T-helper 9 cell (primary cell): ENCODE results near the gene IKBIP.
A peak's percentile ranks its signal among the peaks of the same experiment; 100 is the strongest.
"Not testable (repeated sequence)": the region's sequence is repeated elsewhere in the genome, so short reads cannot be mapped to it uniquely, and the experiment has no call there.

Experiments used
- DNase-seq: peaks from one replicate; pipeline ENCODE4 v3.0.0-alpha.2; 2020

The IKBIP gene

DNA sequence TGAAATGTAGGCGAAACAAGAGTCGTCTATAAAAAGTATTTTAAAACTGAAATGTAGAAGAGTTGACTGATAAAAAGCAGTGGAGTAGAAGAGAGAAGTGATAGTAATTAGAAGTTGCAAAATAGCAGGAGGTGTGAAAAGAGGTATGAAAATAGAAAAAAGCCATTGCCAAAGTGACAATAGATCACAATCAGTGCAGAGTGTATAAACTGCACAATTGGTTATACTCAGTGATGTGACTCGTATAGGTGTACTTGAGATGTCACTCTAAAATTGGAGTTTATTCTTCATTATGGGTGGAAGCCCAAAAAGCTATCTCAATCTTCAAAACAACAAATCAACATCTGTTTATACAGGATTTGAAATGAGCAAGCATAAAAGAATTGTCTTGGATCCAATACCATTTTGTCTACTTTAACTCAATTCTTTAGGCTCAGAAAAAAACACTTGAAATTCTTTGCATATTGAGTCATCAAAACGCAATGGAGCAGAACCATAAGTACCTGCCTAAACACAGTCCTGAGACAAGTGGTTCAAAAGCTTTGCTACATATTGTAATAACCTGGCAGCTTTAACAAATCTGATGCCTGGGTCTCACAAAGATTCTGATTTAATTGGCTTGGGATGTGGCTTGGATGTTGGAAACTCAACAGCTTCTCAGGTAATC lies 8.8 kb downstream of the IKBIP start:
- no peak for DNase-seq

DNA sequence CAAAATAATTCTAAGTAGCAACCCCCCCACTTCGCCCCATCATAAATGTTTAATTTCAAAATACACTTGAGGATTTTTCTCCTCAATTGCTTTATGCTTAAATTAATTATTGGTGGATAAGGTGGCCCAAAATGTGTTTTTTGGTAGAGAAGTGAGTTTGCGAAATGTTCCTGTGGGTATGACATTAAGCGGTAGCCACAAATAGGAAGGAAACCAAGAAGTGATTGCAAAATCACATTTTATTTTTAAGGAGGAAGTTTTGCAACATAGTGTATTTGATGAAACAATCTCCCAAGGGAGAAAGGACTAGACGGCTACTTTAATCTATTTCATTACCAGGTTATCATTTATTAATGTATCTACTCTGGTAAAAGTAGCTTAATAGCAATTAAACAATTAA lies 25.6 kb downstream of the IKBIP start:
- DNase-seq, result no peak

DNA sequence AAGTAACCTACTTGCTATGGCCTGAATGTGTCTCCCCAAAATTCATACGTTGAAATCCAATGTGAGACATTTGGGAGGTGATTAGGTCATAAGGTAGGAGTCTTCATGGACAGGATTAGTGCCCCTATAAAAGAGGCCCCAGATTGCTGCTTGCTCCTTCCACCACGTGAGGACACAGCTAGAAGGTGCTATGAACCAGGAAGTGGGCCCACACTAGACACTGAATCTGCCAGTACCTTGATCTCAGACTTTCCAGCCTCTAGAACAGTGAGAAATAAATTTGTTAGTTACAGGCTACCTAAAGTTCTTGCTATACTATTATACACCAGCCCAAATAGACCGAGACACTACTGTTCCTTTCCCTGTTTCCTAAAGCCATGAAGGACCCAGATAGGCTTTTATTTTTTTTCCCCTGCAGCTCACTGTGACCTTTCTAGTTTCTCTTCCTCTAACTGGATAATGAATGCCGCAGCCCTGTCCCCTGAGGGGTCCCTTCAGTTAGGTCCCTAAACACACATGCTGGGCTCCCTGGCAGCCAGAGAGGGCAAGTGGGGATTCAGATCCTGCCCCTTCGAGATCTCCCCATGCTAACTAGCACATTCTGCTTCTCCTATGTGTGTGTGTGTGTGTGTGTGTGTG lies 31.8 kb downstream of the IKBIP start:
- DNase-seq, result no peak

DNA sequence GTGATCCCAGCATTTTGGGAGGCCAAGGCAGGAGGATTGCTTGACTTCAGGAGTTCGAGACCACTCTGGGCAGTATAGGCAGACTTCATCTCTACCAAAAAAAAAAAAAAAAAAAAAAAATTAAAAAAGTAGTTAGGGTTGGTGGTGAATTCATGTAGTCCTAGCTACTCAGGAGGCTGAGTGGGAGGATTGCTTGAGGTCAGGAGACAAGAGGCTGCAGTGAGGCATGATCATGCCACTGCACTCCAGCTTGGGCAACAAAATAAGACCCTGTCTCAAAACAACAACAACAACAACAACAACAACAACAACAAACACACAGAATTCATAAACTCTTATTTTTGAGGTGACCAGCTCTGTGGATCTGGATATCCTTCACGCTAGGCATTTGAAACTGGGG lies 34.0 kb downstream of the IKBIP start:
- DNase-seq, result no peak

DNA sequence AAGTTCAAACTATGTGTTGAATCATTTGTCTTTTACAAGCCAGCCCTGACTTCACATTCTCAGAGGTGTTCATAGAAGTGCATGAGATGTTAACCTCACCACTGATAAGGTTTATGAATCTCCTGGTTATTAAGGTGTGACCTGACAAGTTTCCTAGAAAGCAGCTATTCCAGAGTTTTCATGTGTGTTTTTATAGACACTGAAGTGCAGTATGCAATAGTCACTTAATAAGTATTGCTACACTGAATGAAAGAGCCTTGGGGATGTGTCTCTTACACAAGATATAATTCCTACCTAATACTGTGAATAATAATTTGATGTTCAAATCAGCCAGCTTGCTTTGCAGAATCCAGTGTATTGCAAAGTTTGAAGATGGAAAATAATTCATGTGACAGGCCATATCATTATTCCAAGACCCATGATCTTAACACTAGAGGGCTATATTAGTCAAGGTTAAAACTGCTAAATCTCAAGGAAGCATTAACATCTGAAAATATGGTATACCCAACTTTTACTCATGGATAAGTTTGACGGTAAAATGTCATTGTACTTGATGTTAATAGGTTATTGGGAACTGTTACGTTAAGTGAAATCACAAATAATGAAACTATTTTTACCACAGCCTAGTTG lies 38.1 kb downstream of the IKBIP start:
- DNase-seq, result no peak

DNA sequence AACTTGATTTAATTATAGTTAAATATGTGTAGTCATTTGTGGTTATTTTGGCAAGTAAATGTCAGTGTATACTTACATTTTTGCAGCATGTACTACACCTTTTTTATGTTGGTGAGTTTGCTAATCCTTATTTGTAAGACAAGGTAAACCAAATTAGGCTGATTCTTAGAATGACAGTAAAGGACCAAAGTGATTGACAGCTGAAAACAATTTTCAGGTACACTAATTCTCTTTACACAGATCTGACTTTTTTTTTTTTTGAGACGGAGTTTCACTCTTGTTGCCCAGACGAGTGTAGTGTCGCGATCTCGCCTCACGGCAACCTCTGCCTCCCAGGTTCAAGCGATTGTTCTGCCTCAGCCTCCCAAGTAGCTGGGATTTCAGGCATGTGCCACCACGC lies 42.7 kb downstream of the IKBIP start:
- DNase-seq, result no peak

DNA sequence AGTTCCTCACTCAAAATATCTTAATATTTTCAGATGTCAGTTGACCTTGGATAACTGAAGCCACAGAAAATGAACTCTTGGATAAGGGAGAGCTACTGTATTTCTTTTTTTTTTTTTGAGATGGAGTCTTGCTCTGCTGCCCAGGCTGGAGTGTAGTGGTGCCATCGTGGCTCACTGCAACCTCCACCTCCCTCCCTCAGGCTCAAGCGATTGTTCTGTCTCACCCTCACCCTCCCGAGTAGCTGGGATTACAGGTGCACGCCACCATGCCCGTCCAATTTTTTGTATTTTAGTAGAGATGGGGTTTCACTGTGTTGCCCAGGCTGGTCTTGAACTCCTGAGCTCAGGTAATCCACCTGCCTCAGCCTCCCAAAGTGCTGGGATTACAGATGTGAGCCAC lies 47.3 kb downstream of the IKBIP start:
- DNase-seq, result not testable (repeated sequence)

DNA sequence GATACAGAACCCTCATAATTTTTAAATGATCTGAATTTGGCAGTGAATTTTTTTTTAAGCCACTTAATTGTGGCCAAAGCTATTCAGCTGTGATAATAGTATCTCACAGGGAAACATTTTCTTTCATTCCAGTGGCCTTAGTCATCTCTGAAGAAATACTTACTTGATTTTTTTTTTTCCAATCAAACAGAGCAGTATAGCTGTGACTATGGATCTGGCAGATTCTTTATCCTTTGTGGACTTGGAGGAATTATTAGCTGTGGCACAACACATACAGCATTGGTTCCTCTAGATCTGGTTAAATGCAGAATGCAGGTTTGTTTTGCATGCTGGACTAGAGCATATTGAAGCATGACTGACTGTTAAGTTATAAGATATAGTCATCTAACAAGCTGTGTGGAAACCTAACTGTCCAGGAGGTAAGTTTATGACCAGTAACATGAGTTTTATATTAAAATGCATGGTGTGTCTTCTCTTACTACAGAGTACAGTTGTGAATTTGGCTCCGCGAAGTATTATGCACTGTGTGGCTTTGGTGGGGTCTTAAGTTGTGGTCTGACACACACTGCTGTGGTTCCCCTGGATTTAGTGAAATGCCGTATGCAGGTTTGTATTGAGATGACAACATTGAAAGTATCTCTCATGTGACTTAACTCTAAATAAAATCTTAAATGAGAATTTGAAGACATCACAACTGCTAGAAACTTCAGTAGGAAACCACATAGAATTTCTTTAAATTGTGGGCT lies 49.2 kb downstream of the IKBIP start:
- DNase-seq, result no peak

DNA sequence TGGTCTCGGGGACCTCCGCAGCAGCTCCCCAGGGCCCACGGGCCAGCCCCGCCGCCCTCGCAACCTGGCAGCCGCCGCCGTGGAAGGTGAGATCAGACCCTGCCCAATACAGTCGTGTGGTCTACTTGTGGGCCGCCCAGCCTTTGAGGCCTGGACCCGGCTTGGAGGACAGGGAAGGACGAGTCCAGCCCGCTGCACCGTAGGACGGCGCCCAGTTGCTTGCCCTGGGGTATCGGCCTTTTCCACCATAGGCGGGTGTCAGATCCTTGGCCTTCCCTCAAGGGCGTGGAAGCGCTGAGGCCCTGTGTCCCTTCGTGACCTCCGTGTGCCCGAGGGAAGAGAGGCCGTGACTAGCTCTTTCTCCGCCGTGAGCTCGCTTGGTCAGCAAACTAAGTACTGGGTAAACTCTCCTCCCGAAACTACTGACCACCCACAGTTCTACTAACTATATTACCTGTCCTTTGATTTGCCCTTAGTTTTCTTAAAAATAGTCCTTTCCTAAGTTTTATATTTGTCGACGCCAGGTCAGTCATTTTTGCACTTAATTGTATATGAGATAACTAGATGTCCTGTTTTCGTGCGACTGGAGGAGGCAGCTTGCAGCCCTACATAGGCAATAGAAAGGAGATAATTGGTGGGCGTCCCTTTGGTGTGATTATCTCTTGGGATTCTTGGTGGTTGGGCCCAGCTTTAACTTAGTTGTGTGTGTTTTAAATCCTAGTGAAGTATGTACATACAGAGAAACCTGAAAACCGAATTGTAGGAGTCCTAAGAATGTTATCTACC lies 50.3 kb downstream of the IKBIP start:
- peak; percentile 15 for DNase-seq

DNA sequence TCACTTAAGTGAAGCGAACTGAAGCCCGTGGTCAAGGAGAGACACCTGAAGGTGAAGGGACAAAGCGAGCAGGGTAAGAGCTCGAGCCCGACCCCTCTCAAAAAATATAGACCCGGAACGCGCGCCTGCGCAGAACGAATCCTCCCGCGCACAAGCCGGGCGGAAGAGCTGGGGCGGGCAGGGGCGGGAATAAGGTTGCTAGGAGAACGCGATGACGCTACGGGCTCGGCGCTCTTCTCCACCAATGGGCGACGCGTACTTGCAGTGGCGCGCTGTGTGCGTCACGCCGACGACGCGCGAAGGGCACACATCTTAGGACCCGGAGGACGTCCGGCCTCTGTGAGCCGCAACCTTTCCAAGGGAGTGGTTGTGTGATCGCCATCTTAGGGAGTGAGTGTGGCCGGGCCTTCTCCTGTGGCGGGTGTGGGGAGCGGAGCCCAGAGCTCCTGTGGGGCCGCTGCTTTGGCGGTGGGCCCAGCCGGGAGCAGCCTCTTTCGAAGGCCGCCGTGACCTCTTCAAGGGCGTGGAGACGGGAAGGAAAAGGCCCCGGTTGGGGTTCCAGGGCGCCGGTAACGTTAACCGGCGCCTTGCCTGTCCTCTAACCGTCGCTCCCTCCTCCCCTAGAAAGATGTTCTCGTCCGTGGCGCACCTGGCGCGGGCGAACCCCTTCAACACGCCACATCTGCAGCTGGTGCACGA lies 51.1 kb downstream of the IKBIP start, which contains the start of gene SLC25A3:
TSS of gene SLC25A3 (plus strand) at position 336 of the 699 bp plus-strand sequence. CDS start at position 629, 293 bp downstream.
- DNase-seq, result peak; percentile 94

DNA sequence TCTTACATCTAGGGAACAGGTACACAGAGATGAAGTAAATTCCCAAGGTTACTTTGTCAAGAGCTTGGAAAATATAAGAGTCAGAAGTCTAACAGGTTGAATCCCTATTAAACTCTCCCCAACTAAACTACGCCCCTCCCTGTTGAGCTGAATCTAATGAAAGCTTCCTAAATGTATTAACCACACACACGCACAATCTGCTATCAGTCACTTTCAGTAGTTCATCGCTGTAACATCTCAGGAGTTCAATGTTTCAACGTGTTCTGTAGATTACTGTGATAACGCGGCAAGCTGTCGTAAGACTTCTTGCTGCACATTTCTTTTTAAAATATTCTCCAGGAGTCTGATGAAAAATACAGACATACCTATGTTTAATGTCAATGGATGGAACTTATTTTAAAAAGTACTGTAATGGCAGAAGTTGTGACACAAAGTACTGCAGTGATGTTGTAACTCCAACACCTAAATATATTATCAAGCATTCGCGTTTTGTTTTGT lies 51.7 kb downstream of the IKBIP start:
- DNase-seq, result no peak

DNA sequence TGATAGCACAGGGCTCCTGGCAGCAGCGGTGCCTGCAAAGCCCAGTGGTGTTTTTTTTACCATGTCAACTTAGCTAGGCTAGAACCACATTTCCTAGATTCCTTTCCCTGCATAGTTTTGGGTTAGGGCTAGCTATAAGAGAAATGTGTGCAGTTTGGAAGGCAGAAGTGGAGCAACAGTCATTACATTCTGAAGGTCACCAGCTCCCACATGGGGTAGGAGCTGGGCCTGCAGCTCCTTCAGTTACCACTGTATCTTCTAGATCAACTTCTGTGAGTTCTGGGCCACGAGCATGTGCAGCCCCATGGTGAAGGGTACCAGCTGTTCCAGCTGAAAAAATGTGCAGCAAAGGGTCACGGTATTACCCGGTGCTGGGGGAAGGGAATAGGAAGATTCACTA lies 53.4 kb downstream of the IKBIP start:
- no peak for DNase-seq

DNA sequence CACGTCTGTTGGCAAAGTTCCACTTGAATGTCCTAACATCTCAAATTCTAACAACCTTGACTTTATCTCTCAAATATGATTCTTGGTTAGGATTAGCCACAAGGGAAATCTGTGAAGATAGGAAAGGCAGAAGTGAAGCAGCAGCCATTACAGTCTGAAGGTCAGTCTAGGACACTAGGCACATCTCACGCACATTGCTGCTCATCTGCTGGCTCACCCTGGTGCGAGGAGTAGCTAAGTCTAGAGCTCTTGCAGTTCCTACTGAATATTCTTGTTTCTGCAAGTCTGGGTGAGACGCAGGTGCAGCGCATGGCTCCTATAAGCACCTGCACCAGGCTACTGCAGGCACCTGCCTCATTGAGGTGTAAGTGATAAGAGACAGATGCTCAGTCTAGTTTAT lies 57.5 kb downstream of the IKBIP start:
- no peak for DNase-seq

DNA sequence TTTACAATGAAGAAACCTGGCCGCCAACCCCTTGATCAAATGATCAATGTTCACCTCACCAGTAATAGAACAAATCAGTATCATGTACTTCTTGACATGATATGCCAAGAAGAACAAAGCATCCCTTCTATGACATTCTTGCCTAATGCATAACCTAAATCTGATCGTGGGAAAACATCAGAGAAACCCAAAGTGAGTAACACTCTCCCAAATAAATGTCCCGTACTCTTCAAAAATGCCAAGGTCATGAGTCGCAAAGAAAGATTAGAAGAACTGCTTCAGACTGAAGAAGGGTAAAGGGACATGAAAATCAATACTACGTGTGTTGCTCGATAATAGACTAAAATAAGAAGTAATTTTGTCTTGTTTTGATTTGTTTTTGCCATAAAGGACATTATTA lies 62.5 kb downstream of the IKBIP start:
- no peak for DNase-seq

DNA sequence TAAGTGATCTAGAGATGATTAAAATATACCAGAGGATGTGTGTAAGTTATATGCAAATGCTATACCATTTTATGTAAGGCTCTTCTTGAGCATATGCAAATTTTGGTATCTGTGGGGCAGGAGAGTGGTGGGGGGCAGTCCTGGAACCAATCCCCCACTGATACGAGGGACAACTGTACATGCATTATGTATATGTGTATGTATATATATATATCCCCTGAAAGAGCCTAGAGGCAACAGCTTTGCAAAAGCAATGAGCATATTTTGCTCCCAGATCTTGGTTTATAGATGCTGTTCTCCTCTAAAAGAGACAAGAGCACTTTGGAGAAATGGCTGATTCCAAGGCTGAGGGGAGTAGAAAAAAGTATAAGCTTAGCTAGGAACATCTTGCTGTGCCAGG lies 63.5 kb downstream of the IKBIP start:
- DNase-seq, result no peak

DNA sequence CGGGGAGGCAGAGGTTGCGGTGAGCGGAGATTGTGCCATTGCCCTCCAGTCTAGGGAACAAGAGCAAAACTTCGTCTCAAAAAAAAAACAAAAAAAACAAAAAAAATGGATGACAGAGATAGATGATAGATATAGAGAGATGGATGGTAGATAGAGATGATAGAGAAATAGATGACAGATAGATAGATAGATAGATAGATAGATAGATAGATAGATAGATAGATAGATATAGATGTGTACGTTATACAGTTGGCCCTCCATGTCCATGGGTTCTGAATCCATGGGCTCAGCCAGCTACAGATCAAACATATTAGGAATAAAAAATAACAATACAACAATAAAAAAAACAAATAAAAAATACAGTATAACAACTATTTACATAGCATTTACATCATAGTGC lies 63.9 kb downstream of the IKBIP start:
- DNase-seq, result no peak

DNA sequence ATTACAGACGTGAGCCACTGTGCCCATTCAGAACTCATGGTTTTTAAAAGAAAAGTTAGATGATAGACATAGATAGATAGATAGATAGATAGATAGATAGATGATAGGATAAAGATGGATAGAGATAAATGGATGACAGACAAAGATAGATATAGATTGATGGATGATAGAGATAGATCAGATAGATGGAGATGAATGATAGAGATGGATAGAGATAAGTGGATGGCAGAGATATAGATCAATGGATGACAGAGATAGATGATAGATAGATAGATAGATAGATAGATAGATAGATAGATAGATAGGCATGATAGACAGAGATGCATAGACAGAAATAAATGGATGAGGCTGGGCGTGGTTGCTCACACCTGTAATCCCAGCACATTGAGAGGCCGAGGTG lies 64.8 kb downstream of the IKBIP start:
- no peak for DNase-seq

DNA sequence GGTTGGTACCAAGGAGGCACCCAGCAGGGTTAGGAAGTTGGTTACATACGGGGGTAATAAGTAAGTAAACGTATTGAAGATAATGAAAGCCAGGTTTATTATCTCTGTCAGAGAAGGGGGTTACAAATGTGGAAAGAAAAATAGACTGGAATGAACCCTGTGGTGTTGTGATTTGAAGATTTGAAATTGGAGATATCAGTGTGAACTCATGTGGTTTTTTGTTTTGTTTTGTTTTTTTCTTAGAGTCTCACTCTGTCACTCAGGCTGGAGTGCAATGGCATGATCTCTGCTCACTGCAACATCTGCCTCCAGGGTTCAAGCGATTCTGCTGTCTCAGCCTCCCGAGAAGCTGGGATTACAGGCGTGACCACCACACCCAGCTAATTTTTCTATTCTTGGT lies 65.2 kb downstream of the IKBIP start:
- no peak for DNase-seq

DNA sequence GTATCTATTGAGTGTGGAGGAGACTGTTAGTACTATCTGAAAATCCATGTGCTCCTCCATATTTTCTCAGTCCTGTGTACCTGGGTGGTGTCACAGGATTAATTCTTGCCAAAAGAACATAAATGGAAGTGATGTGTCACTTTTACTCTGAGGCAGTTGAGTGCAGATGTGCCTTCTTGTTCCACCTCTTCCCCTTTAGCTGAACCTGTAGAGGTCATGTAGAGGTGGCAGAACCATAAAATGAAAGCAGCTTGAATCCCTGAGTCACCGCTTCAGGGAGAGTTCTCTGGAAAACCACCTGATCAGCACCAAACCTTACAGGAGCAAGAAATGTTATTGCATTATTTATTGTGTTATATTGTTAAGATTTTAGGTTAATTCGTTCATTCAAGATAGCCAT lies 65.8 kb downstream of the IKBIP start:
- no peak for DNase-seq

DNA sequence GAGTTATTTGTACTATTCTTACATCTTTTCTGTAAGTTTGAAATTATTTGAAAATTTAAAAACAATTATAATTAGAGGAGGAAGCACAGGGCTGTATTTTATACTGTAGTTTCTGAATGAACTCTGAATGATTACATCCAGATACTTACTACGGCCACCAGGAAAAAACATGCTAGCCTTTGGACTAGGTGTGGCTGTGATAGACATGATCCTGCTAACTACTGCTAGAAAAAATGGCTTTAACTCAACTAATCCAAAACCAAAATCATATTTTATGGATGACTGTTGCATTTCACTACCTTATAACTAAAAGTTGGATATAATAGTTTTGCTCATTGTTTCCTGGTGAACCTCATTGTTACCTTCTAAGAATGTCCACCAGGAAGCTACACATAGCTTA lies 66.2 kb downstream of the IKBIP start:
- no peak for DNase-seq

DNA sequence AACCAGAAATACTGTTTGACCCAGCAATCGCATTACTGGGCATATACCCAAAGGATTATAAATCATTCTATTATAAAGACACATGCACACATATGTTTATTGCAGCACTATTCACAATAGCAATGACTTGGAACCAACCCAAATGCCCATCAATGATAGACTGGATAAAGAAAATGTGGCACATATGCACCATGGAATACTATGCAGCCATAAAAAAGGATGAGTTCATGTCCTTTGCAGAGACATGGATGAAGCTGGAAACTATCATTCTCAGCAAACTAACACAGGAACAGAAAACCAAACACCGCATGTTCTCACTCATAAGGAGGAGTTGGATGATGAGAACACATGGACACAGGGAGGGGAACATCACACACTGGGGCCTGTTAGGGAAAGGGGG lies 67.8 kb downstream of the IKBIP start:
- not testable (repeated sequence) for DNase-seq

DNA sequence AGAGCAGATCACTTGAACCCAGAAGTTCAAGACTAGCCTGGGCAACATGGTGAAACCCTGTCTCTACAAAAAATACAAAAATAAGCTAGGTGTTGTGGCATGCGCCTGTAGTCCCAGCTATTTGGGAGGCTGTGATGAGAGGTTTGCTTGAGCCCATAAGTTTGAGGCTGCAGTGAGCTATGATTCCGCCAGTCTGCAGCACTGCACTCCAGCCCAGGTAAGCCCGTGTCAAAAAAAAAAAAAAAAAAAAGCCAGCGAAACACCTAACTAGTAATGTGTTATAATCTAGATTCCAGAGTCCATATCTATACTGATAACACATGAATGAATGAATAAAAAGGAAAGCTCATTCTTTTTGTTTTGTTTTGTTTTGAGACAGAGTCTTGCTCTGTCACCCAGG lies 69.6 kb downstream of the IKBIP start:
- no peak for DNase-seq
